Lower lobe of right lung (tissue), 2 donors: ENCODE measurements around the gene RASSF8. TPM values are rescaled to one million over a fixed set of nuclear protein-coding genes. Genes with fewer than 3 reads are reported as not detected.
A peak's percentile ranks its signal among the peaks of the same experiment; 100 is the strongest.

Experiments
- ATAC-seq, 2 donors: fragments of 200-7000 bp; cut with Tn5 transposase; one replicate each; pipeline ENCODE4 v1.9.1; 2020 to 2022; ENCODE audit warnings: mild to moderate bottlenecking in 2 of 2, moderate library complexity in 2 of 2
- DNase-seq: peaks from one replicate; pipeline ENCODE4 v3.0.0-alpha.2; 2020
- H3K27ac ChIP-seq: fragments of 200-600 bp; one replicate; pipeline ENCODE4 v1.8.0; 2022
- H3K27me3 ChIP-seq: fragments of 200-600 bp; one replicate; pipeline ENCODE4 v1.8.0; 2022; ENCODE audit warnings: low read depth
- H3K36me3 ChIP-seq: fragments of 200-600 bp; one replicate; pipeline ENCODE4 v1.8.0; 2022; ENCODE audit warnings: mild to moderate bottlenecking
- H3K4me1 ChIP-seq: fragments of 200-600 bp; one replicate; pipeline ENCODE4 v1.8.0; 2022
- H3K4me3 ChIP-seq: fragments of 200-600 bp; one replicate; pipeline ENCODE4 v1.8.0; 2022; ENCODE audit warnings: mild to moderate bottlenecking
- H3K9me3 ChIP-seq: fragments of 200-600 bp; one replicate; pipeline ENCODE4 v1.8.0; 2022
- CTCF ChIP-seq: fragments of 200-600 bp; IDR thresholded peaks from one replicate; pipeline ENCODE4 v1.8.0; 2022; ENCODE audit warnings: antibody characterized with exemption, mild to moderate bottlenecking
- intact Hi-C: fragments of 100-400 bp; cut with DNase I; formaldehyde crosslinking; loops from one replicate; pipeline ENCODE4 v1.11.0; 2022
- total RNA-seq: library from RNA; stranded (reverse); fragmentation: NEBNext Ultra II Directional; extraction: Animal tissue kit (Norgen Biotek cat#: 25700); gene quantifications from one replicate; pipeline ENCODE4 v1.2.1, GENCODE V29; 2021
- donor health status: DM: no; HTN: yes; CAD: no; lungs with severe emphysema.

RASSF8 gene
- total RNA-seq, 1 donor from 2014 or later, result 62.1 TPM

- Histone ChIP-seq H3K9me3 (no peaks in the 10 kb centered on the region), H3K27me3 (no peaks in the 10 kb centered on the region), H3K4me3 (no peak overlapping the region), H3K4me1 (peaks cover 17% of the 10 kb centered on the region), H3K27ac (no peak overlapping the region), H3K36me3 (no peaks in the 10 kb centered on the region)
- no peak for ATAC-seq
- intact Hi-C loops, result no loop called here
- DNase-seq, result no peak
- no peak for TF ChIP-seq CTCF
Measured at GRCh38 chr12:25993901-25994651, 35.6 kb downstream of the RASSF8 start.

GRCh38 chr12:25994901-25995625, 36.6 kb downstream of the RASSF8 start:
- TF ChIP-seq CTCF, result no peak
- H3K27me3 ChIP-seq, result no peaks in the 10 kb centered on the region
- no peaks in the 10 kb centered on the region for H3K36me3 ChIP-seq
- no peak overlapping the region for H3K4me3 ChIP-seq
- no peak for ATAC-seq
- intact Hi-C loops, result no loop called here
- no peaks in the 10 kb centered on the region for H3K9me3 ChIP-seq
- peaks cover 17% of the 10 kb centered on the region for H3K4me1 ChIP-seq
- H3K27ac ChIP-seq, result no peak overlapping the region
- DNase-seq, result no peak

GRCh38 chr12:25995906-25996305, 37.4 kb downstream of the RASSF8 start:
- Histone ChIP-seq H3K4me3 (no peak overlapping the region), H3K4me1 (peaks cover 17% of the 10 kb centered on the region), H3K27ac (no peak overlapping the region), H3K27me3 (no peaks in the 10 kb centered on the region), H3K36me3 (no peaks in the 10 kb centered on the region), H3K9me3 (no peaks in the 10 kb centered on the region)
- DNase-seq (no peak), ATAC-seq (no peak)
- intact Hi-C loops, result no loop called here
- no peak for TF ChIP-seq CTCF

GRCh38 chr12:25996677-25997076, 38.2 kb downstream of the RASSF8 start:
- Histone ChIP-seq H3K27me3 (no peaks in the 10 kb centered on the region), H3K27ac (no peak overlapping the region), H3K4me1 (peaks cover 13% of the 10 kb centered on the region), H3K9me3 (no peaks in the 10 kb centered on the region), H3K4me3 (no peak overlapping the region), H3K36me3 (no peaks in the 10 kb centered on the region)
- DNase-seq (no peak), ATAC-seq (no peak)
- TF ChIP-seq CTCF, result no peak
- intact Hi-C loops, result no loop called here

- no peak for DNase-seq
- H3K36me3 ChIP-seq, result no peaks in the 10 kb centered on the region
- no peak overlapping the region for H3K4me3 ChIP-seq
- H3K27me3 ChIP-seq, result no peaks in the 10 kb centered on the region
- peaks cover 11% of the 10 kb centered on the region for H3K4me1 ChIP-seq
- H3K27ac ChIP-seq, result no peak overlapping the region
- ATAC-seq, result peak in 1 of 2 donors; percentile 45
- no peaks in the 10 kb centered on the region for H3K9me3 ChIP-seq
- TF ChIP-seq CTCF, result no peak
- intact Hi-C loops, result no loop called here
Measured at GRCh38 chr12:25997201-25997963, 38.9 kb downstream of the RASSF8 start.
